Measurements from ENCODE around the gene RAPGEF1.

DNA sequence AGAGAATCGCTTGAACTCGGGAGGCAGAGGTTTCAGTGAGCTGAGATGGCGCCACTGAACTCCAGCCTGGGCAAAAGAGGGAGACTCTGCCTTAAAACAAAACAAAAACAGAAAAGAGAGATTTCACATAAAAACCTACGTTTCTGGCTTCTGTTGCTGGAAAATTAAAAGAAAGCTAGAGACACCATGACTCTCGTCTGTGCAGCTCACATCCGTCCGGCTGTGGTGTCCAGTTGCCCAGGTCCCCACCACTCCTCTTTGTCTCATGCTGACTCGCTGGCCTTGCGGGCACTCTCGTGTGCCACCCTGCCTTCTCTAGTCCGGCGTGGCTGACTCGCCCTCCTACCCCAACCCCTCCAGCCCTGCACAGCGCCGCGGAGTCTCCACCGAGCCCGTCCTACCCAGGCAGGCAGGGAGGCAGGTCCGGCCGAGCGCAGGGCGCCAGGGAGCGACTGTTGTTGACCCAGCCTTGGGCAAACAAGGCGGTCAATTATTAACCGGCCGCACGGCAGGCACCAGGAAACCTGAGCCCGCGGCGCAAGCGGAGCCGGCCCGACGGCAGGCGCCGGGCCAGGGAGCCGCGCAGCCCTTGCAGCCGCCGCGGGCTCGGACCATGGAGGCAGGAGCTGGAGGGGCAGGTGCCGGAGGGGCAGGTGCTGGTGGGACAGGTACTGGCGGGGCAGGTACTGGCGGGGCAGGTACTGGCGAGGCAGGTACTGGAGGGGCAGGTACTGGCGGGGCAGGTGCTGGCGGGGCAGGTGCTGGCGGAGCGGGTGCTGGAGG, 194.7 kb downstream of the RAPGEF1 start, which contains the start of gene PRRT1B:
- TF ChIP-seq, protein P1, sequence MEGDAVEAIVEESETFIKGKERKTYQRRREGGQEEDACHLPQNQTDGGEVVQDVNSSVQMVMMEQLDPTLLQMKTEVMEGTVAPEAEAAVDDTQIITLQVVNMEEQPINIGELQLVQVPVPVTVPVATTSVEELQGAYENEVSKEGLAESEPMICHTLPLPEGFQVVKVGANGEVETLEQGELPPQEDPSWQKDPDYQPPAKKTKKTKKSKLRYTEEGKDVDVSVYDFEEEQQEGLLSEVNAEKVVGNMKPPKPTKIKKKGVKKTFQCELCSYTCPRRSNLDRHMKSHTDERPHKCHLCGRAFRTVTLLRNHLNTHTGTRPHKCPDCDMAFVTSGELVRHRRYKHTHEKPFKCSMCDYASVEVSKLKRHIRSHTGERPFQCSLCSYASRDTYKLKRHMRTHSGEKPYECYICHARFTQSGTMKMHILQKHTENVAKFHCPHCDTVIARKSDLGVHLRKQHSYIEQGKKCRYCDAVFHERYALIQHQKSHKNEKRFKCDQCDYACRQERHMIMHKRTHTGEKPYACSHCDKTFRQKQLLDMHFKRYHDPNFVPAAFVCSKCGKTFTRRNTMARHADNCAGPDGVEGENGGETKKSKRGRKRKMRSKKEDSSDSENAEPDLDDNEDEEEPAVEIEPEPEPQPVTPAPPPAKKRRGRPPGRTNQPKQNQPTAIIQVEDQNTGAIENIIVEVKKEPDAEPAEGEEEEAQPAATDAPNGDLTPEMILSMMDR (IDR thresholded peaks at IDR 0.05): no peak
- no peak for TF ChIP-seq POLR2A (IDR thresholded peaks at IDR 0.05)

Data from testis (tissue), 2 donors.